NK-92 treated with Interleukin-12 subunit alpha and Interleukin-12 subunit beta, amount 100 ng/mL, for 24 hours (cell line): ENCODE data around the gene CCDC187.

Experiments
- DNase-seq: peaks from one replicate; lab custom pipeline; 2025; lab: John Stamatoyannopoulos, UW

CCDC187 gene

DNA sequence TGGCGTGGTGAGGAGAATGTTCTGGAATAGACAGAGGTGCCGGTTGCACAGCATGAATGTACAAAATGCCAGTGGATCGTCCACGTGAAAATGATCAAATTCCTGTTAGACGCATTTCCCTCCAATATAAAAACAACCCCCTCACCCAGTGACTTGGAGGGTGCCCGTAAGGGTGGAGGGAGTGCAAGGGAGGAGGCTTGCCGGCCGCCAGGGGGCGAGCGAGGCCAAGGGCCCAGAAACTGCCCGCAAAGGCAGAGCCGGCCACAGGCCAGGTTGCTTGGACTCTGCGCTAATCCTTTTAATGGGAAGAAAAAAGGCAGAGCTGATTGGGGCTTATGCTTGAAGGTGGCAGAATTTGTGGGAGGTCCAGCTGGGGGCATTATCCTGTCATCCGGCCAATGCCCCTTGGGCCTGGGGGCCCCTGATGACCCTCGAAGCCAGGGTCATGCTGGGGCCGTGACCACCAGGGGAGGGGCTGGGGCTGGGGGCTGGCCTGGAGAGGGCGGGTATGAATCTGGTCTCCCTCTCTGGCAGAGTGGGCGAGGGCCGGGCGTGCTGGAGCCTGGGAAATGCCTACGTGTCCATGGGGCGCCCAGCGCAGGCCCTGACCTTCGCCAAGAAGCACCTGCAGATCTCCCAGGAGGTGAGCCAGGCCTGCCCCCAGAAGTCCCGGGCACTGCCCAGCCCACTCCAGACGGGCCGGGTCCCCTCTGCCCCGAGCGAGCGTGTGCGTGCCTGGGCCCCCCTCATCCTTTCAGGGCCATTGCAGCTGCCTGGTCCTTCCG lies 35.5 kb upstream of the CCDC187 start:
- DNase-seq = peak; percentile 16

DNA sequence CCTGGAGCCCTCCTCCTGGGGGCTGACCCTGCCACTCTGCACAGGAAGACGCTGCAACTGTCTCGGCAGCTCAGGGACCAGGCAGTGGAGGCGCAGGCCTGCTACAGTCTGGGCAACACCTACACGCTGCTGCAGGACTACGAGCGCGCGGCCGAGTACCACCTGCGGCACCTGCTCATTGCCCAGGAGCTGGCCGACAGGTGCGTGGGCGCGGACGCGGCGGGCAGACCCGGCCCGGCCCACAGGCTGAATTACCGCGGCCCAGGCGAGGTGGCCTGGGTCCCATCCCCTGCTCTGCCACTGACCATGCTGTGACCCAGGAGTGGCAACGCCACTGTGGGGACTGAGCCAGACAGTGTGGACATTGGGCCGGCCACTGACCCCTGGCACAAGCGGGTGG lies 34.6 kb upstream of the CCDC187 start:
- no peak for DNase-seq

DNA sequence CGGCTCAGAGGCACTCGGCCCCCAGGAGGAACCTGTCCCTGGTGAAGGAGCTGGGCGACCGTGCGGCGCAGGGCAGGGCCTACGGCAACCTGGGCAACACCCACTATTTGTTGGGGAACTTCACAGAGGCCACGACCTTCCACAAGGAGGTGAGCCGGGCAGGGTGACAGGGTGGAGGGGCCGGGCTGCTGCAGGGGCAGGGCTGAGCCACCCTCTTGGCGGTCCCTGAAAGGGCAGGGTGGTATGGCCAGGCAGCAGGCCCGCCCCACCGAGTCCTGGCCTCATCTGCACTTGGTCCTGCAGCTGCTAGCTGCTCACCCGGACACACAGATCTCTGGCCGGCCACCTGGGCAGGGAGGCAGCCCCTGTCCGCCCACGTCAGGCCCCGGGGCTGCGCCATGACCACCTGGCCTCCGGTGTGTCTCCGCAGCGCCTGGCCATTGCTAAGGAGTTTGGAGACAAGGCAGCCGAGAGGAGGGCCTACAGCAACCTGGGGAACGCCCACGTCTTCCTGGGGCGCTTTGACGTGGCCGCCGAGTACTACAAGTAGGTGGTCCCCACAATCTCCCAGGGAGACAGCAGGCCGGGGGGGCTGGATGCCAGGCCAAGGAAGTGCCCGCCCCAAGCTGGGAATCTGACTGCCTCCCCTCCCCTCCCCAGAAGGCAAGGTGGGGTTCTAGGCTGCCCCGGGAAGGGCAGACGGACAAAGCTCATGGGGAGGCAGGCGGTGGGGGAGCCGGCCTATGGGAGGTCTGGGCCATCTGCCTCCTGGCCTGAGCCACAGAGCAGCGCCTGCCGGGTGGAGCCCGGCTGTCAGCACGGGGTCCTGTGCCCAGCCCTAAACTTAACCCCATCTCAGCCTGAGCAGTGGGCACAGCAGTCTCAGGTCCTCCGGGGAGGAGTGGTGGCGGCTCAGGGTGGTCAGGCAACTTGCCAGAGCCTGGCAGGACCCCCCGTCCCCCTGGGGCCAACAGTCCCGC lies 33.8 kb upstream of the CCDC187 start:
- no peak for DNase-seq

DNA sequence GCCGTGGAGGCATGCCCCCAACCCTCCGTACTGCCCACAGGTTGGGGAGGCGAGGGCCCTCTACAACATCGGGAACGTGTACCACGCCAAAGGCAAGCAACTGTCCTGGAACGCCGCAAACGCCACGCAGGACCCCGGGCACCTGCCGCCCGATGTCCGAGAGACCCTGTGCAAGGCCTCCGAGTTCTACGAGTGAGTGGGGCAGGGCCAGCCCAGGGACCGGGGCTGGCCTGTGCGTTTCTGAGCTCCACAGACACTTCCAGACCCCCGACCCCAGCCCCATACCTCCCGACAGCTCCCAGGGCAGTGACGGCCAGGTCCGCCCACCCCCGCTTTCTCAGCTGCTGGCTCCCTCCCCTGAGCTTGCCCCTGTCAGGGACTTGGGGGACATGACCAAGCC lies 33.0 kb upstream of the CCDC187 start:
- no peak for DNase-seq

- no peak for DNase-seq
Observed at GRCh38 chr9:136336156-136336870, 32.4 kb upstream of the CCDC187 start.

DNA sequence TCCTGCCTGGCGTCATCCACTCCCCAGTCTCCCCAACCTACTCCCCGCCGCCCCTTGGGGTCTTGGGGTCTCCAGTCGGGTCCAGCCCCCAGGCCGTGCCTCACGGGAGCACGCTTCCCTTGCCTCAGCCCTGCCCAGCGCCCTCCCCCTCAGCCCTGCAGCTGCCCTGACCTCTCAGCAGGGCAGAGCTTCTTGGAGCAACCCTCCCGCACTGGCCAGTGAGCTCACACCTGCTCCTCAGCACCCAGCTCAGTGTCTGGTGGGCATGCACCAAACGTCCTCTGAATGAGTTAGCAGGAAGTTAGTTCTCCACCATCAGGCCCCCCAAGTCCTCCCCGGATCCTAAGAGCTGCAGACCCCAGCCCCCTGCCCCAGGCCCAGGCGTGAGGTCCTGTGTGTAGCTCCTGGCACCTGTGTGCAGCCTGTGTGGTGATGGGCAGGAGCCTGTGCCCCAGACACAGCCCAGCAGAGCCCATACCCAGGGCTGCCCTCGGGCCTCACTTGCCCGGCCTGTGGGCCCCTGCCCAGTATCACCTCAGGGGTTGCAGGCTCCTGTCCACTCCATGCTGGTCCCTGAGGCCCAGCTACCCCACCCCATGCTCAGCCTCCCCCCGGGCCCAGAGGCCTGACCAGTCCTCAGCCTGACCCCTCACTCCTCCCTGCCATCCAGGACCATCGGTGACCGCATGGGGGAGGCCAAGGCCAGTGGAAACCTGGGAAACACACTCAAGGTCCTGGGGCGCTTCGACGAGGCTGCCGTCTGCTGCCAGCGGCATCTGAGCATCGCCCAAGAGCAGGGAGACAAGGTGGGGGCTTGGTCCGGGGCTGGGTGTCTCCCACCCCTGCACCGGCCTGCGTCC lies 31.6 kb upstream of the CCDC187 start:
- no peak for DNase-seq

GRCh38 chr9:136334541-136334940 lies 30.6 kb upstream of the CCDC187 start:
- no peak for DNase-seq

GRCh38 chr9:136333486-136333885 lies 29.6 kb upstream of the CCDC187 start:
- DNase-seq = no peak

DNA sequence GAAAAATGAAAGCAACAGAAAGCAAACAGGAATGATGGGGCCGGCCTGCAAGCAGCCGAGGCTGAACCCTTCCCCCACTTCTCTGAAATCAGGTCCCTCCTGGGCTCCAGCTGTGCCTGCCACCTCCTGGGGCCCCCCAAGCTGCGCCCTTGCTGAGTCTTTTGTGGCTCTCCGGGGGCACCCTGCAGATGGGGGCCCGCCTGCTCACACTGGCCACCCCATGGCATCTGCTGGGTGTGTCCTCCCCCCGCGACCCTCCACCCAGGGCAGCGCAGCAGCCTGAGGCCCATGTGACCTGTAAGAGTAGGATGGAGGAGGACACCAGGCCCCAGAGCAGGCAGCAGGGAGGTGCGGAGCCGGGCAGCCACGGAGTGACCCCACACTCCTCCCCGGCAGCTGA lies 29.2 kb upstream of the CCDC187 start:
- no peak for DNase-seq

DNA sequence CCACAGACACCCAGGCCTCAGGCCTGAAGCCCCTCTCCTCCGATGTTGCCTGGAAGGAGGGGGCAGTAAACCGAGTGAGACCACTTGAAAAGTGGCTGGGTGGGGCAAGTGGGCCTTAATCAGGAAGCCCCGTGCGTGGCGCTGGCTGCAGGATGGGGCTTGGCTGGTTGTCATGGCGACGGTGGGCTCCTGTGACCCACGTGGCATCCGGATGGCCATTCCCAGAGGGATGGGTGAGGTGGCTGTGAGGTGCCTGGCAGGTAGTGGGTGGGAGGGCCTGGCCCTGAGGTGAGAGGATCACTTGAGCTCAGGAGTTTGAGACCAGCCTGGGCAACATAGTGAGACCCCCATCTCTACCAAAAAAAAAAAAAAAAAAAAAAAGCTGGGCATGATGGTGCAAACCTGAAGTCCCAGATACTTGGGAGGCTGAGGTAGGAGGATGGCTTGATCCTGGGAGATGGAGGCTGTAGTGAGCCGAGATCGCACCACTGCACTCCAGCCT lies 28.6 kb upstream of the CCDC187 start:
- no peak for DNase-seq

DNA sequence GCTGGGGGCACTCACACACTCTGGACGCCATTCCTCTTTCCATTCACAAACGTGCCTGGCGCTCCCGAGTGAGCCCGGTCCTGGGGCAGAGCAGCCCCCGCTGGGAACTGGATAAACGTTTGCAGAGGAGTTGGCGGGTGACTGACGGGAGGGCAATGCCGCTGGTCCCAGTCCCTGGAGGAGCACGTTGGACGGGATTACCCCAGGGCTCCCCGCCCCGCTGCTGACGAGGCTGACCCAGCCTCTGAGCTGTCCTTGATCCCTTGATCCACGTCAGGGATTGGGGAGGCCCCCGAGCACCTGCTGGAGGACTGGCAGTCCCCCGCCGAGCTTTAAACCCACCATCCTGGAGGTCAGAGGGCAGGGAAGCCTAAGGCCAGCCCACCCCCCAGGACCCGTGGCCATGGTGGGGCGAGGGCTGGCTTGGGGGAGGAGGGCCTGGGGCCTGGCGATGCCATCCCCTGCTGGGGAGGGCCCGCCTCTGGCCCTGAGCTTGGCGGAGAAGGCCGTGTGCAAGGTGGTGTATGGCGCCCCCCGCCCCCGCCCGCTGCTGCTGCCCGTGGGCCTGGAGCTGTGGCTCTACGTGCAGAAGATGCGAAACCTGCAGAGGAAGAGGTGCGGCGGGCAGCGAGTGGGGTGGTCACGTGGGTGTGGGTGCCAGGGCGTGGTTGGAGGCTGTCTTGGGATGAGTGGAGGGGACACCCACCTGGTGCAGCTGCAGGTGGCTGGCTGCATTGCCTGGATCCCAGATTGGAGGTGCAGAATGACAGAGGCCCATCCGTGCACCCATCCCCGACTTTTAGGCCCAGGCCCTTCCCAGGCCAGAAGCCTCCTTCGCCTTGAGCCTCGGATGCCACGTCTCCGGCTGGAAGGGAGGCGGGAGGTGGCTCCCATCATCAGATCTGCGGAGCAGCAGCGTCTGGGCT lies 27.9 kb upstream of the CCDC187 start:
- no peak for DNase-seq

- DNase-seq = no peak
Observed at GRCh38 chr9:136331030-136331429, 27.1 kb upstream of the CCDC187 start.

DNA sequence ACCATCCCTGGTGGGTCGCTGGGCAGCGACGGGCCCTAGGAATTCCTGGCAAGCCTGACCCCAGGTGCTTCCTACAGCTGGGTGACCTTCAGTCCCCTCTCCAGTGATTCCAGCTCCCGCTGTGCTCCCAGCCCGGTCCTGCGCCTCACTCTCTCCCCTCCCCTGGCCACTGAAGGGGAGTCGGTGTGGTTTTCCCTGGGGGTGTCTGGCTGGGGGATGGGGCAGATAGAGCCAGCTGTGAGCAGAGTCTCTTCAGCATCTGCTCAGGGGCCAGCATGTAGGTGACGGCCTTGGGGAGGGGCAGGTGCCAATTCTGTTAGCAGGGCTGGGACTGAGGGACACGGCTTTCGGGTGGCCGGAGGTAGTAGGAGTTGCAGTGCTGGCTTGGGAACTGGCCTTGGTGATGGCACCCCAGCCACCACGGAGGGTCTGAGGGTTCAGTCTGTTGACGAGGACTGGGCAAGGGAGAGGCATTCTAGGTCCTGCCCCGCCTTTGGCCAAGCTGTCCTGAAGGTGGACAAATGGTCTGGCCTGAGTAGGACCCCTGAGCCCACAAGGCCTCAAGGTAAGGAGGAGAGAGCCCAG lies 26.6 kb upstream of the CCDC187 start:
- DNase-seq = no peak

- no peak for DNase-seq
Observed at GRCh38 chr9:136329636-136330405, 25.9 kb upstream of the CCDC187 start.

- DNase-seq = no peak
Observed at GRCh38 chr9:136329211-136329627, 25.3 kb upstream of the CCDC187 start.

DNA sequence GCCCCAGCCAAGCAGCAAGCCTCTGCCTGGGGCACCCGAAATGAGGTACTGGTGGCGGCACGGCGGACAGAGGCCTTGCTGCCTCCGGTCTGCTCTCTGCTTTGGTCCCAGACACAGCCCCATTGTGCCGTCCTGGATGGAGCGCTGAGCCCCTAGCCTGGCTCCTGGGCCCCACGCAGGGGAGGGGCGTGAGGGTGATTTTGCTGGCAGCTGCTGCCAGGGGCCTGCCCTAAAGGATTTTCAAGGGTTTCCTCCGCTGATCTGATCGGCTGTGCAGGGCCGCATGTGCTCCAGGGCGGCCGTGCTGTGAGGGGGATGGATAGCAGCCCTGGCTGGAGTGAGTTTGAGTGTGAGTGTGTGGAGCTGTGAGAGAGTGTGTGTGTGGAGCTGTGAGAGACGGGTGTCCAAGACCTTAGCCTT lies 24.7 kb upstream of the CCDC187 start:
- DNase-seq = no peak

DNA sequence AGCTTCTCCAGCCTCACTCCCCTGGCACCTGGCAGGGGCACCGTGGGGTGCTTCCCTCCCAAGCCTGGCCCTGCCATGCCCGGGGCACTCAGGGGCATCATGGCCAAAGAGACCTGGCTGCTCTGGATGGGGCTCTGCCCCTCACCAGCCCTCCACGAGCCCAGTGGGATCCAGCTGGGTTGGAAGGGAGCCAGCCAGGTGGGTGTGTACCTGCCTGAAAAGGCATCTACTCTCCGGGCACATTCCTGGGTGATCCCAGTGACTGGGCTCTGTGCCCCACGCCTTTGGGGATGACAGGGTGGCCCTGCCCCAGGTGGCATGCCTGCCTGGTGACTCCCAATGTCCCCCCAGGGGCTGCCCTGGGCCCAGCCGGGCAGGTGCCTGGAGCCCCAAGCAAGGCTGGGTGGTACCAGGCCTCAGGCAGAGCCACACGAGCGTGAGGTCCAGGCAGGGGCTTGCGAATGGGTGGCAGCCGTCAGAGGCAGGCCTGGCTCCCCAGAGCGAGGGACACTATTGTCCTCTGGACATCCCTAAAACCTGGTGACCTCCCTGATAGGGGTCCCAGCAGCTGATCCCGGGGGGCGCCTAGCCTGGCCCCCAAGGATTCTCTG lies 24.2 kb upstream of the CCDC187 start:
- DNase-seq = no peak

- DNase-seq = no peak
Observed at GRCh38 chr9:136327304-136327974, 23.5 kb upstream of the CCDC187 start, which contains the start of gene GPSM1. TSS of gene GPSM1 (plus strand) at chr9:136327539. CDS start at chr9:136327696, 157 bp downstream.
